H1 (cell line): ENCODE measurements around the gene RHOBTB1. TPM values are rescaled to one million over a fixed set of nuclear protein-coding genes. Genes with fewer than 3 reads are reported as not detected.

ENCODE experiments used
- CBX8 ChIP-seq: fragments of 300-800, 300-1000 bp; sonication (generic); IDR thresholded peaks from 2 replicates; pipeline ENCODE4 v1.7.1; 2016; ENCODE audit warnings: low read depth, low read length, borderline replicate concordance
- KDM5A ChIP-seq: fragments of 200-600 bp; IDR thresholded peaks from 2 replicates; pipeline ENCODE4 v1.7.1; 2012; ENCODE audit warnings: mild to moderate bottlenecking, low read length, inconsistent platforms, mixed read lengths
- PHF8 ChIP-seq: fragments of 200-600 bp; sonication (generic); conservative IDR thresholded peaks from 2 replicates; pipeline ENCODE4 v1.7.1; 2012; ENCODE audit warnings: low read depth, mild to moderate bottlenecking, inconsistent platforms, low read length, moderate library complexity
- SIRT6 ChIP-seq: IDR thresholded peaks from one replicate; pipeline ENCODE4 v1.7.1; 2012; ENCODE audit warnings: low read length, inconsistent platforms
- SP4 ChIP-seq: IDR thresholded peaks from 2 replicates; pipeline ENCODE4 v1.6.1; 2012; ENCODE audit warnings: low read length, inconsistent platforms
- YY1 ChIP-seq: IDR thresholded peaks from 2 replicates; pipeline ENCODE4 v1.6.1; 2011; ENCODE audit warnings: low read depth, mild to moderate bottlenecking, low read length
- polyA plus RNA-seq, 7 experiments: library from polyadenylated mRNA; depleted of rRNA in 3 of 7; stranded (reverse) in 5 of 7; unstranded in 2 of 7; fragments of >200 nt in 5 of 7; fragments of 200-250 nt in 2 of 7; gene quantifications; 1 replicate in 5 of 7; 2 replicates in 1 of 7; 4 replicates in 1 of 7; pipeline versions ENCODE4 v1.2.1 to v1.2.3, GENCODE V29; 2011 to 2013; ENCODE audit warnings: missing spikeins in 2 of 7, mixed read lengths in 2 of 7
- total RNA-seq: library from RNA; stranded (reverse); fragmentation: NEBNext Ultra II Directional; extraction: Animal tissue kit (Norgen Biotek cat#: 25700); gene quantifications from 2 replicates; pipeline ENCODE4 v1.2.1, GENCODE V29; 2021
- TF ChIP-seq, protein P1 (sequence below): fragments of 300-600 bp; sonication (generic); IDR thresholded peaks from 2 replicates; pipeline ENCODE4 v1.7.1; 2012; ENCODE audit warnings: low read length, moderate library complexity, mild to moderate bottlenecking, inconsistent platforms; ENCODE audit not compliant: insufficient replicate concordance
- TF ChIP-seq, protein P2 (sequence below): IDR thresholded peaks from 2 replicates; pipeline ENCODE4 v1.6.1; 2012; ENCODE audit warnings: low read length, inconsistent platforms

Gene RHOBTB1
- total and polyA plus RNA-seq, 2 of the 8 experiments (the other 6 are each of a cell fraction or from before 2014, with no cell fraction given), result 6.1 to 7.4 TPM

DNA sequence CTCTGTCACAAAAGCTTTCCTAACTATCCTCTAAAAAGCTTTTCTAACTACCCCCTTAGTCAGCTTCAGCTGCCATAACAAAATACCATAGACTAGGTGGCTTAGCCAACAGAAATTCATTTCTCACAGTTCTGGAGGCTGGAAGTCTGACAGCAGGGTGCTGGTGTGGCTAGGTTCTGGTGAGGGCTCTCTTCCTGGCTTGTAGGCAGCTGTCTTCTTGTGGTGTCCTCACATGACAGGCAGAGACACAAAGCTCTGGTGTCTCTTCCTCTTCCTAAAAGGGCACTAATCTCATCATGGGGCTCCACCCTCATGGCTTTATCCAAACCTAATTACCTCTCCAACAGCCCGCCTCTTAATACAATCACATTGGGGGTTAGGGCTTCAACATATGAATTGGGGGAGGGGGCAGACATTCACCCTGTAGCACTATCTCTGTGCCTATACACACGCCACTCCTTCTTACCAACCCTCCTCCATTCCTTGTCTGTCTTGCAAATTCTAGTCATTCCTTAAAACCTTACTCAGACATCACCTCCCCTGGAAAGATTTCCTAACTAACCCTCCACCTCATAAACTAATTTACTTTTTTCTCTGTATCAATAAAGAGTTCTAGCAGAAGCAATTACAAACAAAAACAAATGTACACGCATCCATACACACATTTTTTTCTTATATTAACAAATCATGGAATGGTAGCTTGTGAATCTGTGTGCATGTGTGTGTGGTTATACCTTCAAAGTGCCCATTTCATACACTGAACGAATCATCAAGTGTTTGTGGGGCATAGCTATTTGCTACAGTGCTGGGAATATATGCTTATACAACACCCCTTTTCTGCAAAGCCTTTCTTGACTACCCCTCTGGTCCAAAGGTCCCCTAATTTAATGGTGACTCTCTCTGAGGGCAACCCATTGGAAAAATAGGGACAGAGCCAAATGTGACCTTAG is 26.4 kb downstream of the RHOBTB1 start (continued):
- TF ChIP-seq, protein P1, sequence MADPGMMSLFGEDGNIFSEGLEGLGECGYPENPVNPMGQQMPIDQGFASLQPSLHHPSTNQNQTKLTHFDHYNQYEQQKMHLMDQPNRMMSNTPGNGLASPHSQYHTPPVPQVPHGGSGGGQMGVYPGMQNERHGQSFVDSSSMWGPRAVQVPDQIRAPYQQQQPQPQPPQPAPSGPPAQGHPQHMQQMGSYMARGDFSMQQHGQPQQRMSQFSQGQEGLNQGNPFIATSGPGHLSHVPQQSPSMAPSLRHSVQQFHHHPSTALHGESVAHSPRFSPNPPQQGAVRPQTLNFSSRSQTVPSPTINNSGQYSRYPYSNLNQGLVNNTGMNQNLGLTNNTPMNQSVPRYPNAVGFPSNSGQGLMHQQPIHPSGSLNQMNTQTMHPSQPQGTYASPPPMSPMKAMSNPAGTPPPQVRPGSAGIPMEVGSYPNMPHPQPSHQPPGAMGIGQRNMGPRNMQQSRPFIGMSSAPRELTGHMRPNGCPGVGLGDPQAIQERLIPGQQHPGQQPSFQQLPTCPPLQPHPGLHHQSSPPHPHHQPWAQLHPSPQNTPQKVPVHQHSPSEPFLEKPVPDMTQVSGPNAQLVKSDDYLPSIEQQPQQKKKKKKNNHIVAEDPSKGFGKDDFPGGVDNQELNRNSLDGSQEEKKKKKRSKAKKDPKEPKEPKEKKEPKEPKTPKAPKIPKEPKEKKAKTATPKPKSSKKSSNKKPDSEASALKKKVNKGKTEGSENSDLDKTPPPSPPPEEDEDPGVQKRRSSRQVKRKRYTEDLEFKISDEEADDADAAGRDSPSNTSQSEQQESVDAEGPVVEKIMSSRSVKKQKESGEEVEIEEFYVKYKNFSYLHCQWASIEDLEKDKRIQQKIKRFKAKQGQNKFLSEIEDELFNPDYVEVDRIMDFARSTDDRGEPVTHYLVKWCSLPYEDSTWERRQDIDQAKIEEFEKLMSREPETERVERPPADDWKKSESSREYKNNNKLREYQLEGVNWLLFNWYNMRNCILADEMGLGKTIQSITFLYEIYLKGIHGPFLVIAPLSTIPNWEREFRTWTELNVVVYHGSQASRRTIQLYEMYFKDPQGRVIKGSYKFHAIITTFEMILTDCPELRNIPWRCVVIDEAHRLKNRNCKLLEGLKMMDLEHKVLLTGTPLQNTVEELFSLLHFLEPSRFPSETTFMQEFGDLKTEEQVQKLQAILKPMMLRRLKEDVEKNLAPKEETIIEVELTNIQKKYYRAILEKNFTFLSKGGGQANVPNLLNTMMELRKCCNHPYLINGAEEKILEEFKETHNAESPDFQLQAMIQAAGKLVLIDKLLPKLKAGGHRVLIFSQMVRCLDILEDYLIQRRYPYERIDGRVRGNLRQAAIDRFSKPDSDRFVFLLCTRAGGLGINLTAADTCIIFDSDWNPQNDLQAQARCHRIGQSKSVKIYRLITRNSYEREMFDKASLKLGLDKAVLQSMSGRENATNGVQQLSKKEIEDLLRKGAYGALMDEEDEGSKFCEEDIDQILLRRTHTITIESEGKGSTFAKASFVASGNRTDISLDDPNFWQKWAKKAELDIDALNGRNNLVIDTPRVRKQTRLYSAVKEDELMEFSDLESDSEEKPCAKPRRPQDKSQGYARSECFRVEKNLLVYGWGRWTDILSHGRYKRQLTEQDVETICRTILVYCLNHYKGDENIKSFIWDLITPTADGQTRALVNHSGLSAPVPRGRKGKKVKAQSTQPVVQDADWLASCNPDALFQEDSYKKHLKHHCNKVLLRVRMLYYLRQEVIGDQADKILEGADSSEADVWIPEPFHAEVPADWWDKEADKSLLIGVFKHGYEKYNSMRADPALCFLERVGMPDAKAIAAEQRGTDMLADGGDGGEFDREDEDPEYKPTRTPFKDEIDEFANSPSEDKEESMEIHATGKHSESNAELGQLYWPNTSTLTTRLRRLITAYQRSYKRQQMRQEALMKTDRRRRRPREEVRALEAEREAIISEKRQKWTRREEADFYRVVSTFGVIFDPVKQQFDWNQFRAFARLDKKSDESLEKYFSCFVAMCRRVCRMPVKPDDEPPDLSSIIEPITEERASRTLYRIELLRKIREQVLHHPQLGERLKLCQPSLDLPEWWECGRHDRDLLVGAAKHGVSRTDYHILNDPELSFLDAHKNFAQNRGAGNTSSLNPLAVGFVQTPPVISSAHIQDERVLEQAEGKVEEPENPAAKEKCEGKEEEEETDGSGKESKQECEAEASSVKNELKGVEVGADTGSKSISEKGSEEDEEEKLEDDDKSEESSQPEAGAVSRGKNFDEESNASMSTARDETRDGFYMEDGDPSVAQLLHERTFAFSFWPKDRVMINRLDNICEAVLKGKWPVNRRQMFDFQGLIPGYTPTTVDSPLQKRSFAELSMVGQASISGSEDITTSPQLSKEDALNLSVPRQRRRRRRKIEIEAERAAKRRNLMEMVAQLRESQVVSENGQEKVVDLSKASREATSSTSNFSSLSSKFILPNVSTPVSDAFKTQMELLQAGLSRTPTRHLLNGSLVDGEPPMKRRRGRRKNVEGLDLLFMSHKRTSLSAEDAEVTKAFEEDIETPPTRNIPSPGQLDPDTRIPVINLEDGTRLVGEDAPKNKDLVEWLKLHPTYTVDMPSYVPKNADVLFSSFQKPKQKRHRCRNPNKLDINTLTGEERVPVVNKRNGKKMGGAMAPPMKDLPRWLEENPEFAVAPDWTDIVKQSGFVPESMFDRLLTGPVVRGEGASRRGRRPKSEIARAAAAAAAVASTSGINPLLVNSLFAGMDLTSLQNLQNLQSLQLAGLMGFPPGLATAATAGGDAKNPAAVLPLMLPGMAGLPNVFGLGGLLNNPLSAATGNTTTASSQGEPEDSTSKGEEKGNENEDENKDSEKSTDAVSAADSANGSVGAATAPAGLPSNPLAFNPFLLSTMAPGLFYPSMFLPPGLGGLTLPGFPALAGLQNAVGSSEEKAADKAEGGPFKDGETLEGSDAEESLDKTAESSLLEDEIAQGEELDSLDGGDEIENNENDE, result no peak
- TF ChIP-seq, protein P2, sequence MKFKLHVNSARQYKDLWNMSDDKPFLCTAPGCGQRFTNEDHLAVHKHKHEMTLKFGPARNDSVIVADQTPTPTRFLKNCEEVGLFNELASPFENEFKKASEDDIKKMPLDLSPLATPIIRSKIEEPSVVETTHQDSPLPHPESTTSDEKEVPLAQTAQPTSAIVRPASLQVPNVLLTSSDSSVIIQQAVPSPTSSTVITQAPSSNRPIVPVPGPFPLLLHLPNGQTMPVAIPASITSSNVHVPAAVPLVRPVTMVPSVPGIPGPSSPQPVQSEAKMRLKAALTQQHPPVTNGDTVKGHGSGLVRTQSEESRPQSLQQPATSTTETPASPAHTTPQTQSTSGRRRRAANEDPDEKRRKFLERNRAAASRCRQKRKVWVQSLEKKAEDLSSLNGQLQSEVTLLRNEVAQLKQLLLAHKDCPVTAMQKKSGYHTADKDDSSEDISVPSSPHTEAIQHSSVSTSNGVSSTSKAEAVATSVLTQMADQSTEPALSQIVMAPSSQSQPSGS, result no peak
- TF ChIP-seq CBX8 (no peak), SP4 (no peak), KDM5A (no peak), PHF8 (no peak), SIRT6 (no peak), YY1 (no peak)
